GM18507 (cell line): ENCODE data around the gene CHCHD6.

Experiments
- DNase-seq: peaks from one replicate; pipeline ENCODE4 v3.0.0; 2011; ENCODE audit warnings: low read depth; ENCODE audit not compliant: insufficient read length; ENCODE audit errors: extremely low spot score
- FAIRE-seq: peaks from 2 replicates; lab custom pipeline; 2011; peaks lifted over from hg19 to GRCh38; lab: Jason Lieb, UNC

The CHCHD6 gene

DNA sequence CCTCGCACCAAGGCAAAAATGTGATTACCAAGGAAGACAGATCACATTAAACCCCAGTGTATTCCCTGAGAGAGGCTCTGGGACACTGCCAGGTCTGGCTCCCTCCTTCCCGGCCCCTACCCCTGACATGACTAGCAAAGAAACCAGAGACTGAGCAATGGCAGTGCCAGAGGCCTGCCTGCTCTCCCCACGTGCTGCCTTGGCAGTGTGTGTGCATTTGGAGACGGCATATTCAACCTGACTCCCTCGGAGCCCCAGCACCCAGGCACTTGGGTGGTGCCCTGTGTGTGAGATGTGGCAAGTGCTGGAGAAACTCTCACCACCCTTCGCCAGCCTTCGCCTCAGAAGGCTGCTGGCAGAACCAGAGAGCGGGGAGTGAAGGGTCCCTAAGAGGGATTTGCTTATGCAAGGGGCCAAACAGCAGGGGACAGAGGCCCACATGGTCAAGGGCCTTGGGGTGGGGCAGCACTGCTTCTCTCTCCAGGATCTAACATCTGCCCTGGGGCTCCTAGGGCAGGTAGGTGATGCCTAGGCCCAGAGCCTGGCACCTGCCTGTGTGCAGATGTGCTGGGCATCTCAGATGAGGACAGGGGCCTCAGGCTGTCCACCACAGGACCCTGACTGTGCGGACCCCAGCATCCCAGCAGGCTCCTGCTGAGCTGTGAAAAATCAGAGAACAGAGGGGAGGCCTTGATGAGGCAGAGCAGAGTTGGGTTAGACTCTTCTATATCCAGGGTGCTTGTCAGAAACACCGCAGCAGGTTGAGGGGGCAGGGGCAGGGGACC lies 255.3 kb downstream of the CHCHD6 start:
- DNase-seq = no peak
- FAIRE-seq = no peak

DNA sequence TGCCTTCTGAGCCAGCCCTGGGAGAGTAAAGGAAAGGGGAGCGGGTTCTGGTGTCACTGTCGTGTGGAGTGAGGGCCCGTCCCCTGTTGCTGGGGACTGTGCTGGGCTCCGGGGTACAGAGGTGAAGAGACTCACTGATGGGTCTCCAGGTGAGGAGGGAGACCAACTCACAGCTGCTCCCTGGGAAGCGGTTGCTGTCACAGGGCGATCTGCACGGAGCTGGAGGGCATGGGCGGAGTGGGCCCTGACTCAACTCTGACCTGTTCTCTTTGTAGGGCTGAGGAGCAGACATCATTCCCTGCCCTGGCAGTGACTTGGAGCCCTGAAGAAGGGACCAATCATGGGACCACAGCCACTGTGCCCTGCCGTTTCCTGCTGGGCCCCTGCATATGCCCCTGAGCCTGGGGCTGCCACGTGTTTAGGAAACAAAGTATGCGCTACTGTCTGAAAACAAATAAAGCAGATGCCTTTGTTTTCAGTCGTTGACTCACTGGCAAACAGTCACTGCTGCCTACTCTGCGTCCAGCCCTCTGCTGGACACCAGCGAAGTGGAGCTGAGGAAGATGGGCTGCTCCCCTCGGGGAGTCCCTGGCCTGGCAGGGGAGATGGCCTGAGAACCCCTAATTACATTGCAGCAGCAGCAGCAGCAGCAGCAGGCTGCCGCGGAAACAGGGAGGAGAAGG lies 256.0 kb downstream of the CHCHD6 start:
- DNase-seq = no peak
- FAIRE-seq = no peak

GRCh38 chr3:126960604-126960995 lies 256.6 kb downstream of the CHCHD6 start:
- FAIRE-seq (no peak), DNase-seq (no peak)

GRCh38 chr3:126961191-126961790 lies 257.3 kb downstream of the CHCHD6 start:
- DNase-seq = no peak
- peak; percentile 39 for FAIRE-seq

DNA sequence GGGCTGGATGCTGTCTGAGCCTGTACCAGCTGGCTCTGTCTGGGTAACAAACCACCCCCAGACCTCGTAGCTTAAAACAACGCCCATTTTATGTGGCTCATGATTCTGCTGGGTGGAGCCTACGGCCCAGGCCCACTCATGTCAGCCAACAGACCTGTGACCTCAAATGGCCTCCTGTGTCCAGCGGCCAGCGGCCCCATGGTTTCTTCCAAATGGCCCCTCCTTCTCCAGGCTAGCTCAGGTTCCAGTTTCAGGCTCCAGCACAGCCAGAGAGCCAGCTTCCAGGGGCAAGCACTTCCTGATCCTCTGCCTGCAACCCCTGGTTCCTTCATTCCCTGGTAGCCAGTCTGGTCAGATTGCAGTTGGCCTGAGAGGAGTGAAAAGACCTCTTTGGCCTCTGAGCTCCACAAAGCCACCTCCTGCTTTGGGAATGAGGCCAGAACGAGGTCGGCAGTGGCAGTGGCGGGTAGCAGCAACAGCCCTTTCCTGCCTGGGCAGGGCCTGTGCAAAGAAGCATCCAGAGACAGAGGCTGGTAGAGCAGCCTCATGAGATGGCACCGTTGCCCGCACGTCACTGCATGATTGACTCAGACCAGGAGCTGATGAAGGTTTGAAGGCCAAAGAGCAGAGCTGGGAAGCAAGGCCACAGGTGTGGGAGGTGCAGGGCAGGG lies 257.9 kb downstream of the CHCHD6 start:
- no peak for FAIRE-seq

GRCh38 chr3:126962756-126963155 lies 258.7 kb downstream of the CHCHD6 start:
- no peak for DNase-seq
- no peak for FAIRE-seq

More for the DNA sequence above, 257.9 kb downstream of the CHCHD6 start:
- DNase-seq = no peak

DNA sequence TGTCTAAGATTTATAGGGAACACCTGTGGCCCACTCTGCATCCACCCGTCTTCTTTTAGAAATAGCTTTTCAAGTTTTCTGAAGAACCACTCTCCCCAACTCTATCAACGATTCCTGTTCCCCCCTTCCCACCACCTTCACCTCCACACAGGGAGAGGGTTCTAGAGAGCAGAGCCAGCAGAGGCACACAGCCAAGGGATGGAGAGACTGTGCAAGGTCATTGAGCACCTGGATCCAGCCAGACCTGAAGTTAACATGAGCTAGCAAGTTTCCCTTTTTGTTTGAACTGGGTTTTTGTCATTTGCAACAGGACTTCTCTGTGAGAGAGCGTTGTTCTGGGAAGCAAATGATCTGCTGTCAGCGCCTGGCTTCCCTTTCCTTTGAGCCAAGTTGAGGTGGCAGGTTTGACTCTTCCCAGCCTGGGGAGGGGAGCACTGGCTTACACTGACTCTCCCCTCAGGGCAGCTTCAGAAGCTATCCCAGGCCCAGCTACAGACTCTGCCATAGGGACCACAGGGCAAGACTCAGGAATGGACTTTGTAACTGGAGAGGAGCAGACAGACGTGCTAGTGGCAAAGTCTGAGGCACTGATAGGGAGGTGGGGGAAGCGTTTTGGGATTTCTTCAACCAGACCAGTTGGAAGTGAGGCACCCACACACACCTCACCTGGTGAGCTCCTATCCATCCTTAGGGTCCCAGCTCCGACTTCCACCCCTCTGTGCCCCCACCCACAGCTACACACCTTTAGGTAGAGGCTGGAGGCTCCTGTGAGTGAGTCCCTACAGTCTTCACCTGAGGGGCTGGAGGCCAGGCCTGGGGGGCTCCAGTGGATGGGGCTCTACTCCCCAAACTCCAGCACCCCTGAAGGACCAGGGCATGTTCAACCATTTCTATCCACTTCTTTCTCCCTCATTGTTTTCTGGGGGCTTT lies 259.5 kb downstream of the CHCHD6 start:
- no peak for FAIRE-seq
- no peak for DNase-seq

DNA sequence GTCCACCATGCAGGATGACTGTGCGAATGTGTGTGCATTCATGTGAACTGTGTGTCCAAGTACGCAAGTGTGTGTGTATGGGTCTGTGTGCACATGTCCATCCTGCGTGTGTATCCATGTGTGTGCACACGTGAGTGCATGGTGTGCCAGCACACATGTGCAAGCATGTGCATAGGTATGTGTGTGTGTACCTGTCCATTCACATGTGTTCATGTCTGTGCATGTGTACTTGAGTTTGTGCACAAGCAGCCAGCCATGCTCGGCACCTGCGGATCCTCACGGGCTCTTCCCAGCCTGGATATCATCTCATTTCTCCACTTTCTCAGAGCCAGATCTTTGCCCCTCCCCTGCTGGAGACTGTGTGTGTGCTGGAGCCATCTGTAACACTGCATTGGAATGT lies 260.2 kb downstream of the CHCHD6 start:
- no peak for DNase-seq
- FAIRE-seq = no peak

DNA sequence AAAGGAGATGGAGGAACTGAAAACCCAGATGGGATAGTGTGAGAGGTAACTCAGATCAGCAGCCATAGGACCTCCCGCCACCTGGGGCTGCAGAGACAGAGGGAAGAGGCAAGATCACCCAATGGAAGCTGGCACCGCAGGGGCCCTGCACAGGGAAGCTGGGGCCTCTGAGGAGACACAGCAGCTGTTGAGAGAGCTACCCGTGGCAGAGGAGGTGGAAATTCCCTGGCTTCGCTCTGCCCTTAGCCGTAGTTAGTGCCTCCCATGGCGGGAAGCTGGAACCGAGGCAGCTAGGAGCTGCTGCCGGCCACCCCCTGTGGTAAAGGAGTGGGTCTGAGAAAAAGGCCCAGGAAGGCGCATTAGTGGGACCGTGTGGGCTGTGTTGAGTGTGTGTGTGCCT lies 260.9 kb downstream of the CHCHD6 start:
- DNase-seq (no peak), FAIRE-seq (no peak)

DNA sequence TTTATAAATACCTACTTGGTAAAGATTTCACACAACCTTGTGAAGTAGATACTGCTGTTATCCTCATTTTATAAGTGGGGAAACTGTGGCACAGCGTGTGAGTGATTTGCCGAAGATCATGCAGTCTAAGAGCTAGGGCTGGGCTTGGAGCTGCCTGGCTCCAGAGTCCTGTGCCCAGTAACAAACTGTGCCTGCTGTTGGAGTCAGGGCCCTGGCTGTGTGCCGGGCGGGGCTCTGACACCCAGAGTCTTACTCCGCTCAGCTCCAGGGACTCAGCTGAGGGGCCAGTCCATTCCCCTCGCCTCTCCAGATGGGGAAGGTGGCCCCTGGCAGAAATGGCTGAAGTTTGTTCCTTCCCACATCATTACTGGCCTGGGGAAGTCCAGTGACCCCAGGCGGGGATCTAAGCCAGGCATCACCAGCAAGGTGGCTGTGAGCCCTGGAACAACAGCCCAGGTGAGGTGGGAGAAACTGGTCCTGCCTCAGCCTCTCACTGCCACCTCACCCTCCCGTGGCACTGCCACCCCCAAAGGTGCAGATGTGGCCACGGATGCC lies 261.6 kb downstream of the CHCHD6 start:
- FAIRE-seq = no peak
- no peak for DNase-seq

DNA sequence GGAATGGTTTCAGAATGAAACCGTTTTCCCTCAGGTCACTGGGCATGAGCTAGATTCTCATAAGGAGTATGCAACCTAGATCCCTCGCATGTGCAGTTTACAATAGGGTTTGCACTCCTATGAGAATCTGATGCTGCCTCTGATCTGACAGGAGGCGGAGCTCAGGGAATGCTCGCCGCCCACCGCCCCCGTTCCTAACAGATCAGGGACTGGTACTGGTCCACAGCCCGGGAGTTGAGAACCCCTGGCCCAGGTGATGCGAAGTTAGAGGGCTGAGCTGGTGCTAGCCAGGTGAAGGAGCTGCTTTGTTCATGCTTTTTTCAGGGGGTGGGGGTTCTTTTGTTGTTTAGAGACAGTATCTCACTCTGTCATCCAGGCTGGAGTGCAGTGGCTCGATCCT lies 263.3 kb downstream of the CHCHD6 start:
- no peak for FAIRE-seq
- DNase-seq = no peak

GRCh38 chr3:126968391-126969390 lies 264.7 kb downstream of the CHCHD6 start:
- DNase-seq (no peak), FAIRE-seq (no peak)

- FAIRE-seq = no peak
- DNase-seq = no peak
Observed at GRCh38 chr3:126969586-126969985, 265.5 kb downstream of the CHCHD6 start.

GRCh38 chr3:126970101-126970500 lies 266.1 kb downstream of the CHCHD6 start:
- FAIRE-seq = no peak
- no peak for DNase-seq

- no peak for DNase-seq
- FAIRE-seq = no peak
Observed at GRCh38 chr3:126970921-126971320, 266.9 kb downstream of the CHCHD6 start.

DNA sequence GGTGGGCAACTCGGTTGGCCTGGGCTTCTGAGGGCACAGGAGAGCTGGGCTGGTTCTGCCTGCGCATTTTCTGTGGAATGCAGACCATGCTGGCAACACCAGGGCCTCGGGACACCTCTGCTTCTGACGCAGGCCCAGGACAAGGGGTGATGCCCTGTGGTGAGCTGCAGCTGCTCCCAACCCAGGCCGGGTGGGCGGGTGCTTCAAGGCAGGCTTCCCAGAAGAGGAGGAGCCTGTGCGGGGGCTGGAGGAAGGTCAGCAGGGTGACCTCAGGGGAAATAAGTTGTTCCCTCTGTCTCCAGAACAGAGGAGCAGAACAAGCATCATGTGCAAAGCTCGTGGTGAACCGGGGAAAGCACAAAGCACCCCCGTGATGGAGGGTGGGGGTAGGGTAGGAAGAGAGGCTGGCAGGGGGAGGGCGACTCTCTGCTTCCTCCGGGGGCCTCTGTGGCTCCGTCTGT lies 267.9 kb downstream of the CHCHD6 start:
- FAIRE-seq = no peak
- DNase-seq = no peak

GRCh38 chr3:126972866-126973265 lies 268.8 kb downstream of the CHCHD6 start:
- no peak for DNase-seq
- FAIRE-seq = no peak

DNA sequence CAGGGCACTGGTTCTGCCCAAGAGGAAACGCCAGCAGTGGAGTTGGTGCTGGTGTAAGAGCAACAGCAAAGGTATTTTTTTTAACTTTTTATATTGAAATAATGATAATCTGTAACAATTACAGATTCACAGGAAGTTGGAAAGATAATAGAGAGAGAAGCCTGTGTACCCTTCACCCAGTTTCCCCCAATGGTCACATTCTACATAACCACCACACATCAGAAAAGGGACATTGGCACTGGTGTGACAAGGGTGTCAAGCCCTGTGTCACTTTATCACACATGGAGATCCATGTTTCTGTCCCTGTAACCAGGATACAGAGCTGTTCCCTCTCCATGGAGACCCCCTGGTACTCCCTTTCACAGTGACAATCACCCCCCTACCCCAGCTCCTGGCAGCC lies 269.8 kb downstream of the CHCHD6 start:
- no peak for FAIRE-seq

More for the DNA sequence above, 269.8 kb downstream of the CHCHD6 start:
- no peak for DNase-seq
